Glutamatergic neuron (in vitro differentiated cells): ENCODE measurements around the gene ALX4. TPM values are rescaled to one million over a fixed set of nuclear protein-coding genes. Genes with fewer than 3 reads are reported as not detected.

Experiments used
- DNase-seq: peaks from one replicate; pipeline ENCODE4 v3.0.0; 2022
- H3K27ac Mint-ChIP-seq: one replicate; pipeline ENCODE4 v1.8.0; 2020; ENCODE audit warnings: mild to moderate bottlenecking, mixed read lengths, inconsistent platforms; ENCODE audit not compliant: unreplicated experiment
- H3K27me3 Mint-ChIP-seq: one replicate; pipeline ENCODE4 v1.8.0; 2020; ENCODE audit warnings: mild to moderate bottlenecking, moderate library complexity, mixed read lengths, inconsistent platforms; ENCODE audit not compliant: unreplicated experiment
- H3K36me3 Mint-ChIP-seq: one replicate; pipeline ENCODE4 v1.8.0; 2020; ENCODE audit warnings: mild to moderate bottlenecking, mixed read lengths, inconsistent platforms; ENCODE audit not compliant: unreplicated experiment
- H3K4me1 Mint-ChIP-seq: one replicate; pipeline ENCODE4 v1.8.0; 2020; ENCODE audit warnings: mild to moderate bottlenecking, low read depth, mixed read lengths, inconsistent platforms; ENCODE audit not compliant: unreplicated experiment
- H3K4me3 Mint-ChIP-seq: one replicate; pipeline ENCODE4 v1.8.0; 2020; ENCODE audit warnings: mild to moderate bottlenecking, mixed read lengths, inconsistent platforms; ENCODE audit not compliant: unreplicated experiment
- H3K9me3 Mint-ChIP-seq: one replicate; pipeline ENCODE4 v1.8.0; 2020; ENCODE audit warnings: mild to moderate bottlenecking, moderate library complexity, mixed read lengths, inconsistent platforms; ENCODE audit not compliant: unreplicated experiment
- total RNA-seq: library from RNA; stranded (reverse); fragmentation: NEBNext Ultra II Directional; extraction: Animal tissue kit (Norgen Biotek cat#: 25700); gene quantifications from one replicate; pipeline ENCODE4 v1.2.1, GENCODE V29; 2021; ENCODE audit not compliant: unreplicated experiment
- TF ChIP-seq, protein P1 (sequence below): fragments of 200-600 bp; sonication (generic); IDR thresholded peaks from one replicate; pipeline ENCODE4 v1.5.0; 2021; ENCODE audit not compliant: partially characterized antibody, unreplicated experiment

The ALX4 gene
- total RNA-seq, 1 donor from 2014 or later = not detected

DNA sequence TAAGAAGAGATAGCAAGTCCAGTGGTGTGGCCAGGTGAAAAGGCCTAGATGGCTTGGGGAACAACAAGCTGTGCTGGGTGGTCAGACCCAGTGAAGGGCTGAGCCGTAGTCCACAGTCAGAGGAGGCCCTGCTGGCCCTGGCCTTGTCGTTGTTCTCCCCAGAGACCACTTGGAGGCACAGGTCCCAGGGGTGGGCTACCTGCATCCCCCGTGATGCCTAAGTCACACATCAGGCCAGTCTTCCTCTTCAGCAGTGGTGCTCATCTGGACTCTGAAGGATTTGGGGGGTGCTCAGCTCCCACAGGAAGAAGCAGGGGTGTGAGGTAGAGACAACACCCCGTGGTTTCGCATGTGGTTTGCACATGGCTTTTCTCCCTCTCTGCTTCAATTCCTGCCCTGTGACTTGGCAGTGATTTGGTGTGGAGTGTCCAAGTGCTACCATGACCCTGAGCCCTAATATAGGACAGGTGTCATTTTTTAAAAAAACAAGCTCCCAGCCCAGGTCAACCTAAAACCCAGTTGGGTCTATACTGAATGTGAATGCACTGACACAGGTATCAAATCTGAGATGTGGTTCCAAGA, 51.0 kb downstream of the ALX4 start:
- Mint-ChIP-seq H3K27ac (no peak overlapping the region), H3K36me3 (no peaks in the 10 kb centered on the region)

DNA sequence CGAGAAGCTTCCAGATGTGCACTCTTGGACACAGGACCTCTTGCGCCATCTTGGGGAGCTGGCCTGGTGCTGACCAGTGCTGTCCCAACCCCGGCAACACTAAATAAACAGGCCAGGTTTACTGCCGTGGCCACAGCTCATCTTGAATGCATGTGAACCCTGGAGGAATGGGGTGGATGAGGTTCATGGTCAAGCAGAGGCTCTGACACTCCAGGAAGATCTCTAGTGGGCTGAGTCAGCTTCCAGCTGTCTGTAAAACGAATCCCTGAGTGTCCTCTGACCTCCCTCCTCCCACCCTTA, 51.8 kb downstream of the ALX4 start:
- no peak for DNase-seq
- Mint-ChIP-seq H3K4me1 (no peaks in the 10 kb centered on the region), H3K27ac (no peak overlapping the region), H3K9me3 (peaks cover under 1% of the 10 kb centered on the region), H3K27me3 (no peaks in the 10 kb centered on the region), H3K36me3 (peaks cover 5% of the 10 kb centered on the region), H3K4me3 (no peak overlapping the region)
- TF ChIP-seq, protein P1, sequence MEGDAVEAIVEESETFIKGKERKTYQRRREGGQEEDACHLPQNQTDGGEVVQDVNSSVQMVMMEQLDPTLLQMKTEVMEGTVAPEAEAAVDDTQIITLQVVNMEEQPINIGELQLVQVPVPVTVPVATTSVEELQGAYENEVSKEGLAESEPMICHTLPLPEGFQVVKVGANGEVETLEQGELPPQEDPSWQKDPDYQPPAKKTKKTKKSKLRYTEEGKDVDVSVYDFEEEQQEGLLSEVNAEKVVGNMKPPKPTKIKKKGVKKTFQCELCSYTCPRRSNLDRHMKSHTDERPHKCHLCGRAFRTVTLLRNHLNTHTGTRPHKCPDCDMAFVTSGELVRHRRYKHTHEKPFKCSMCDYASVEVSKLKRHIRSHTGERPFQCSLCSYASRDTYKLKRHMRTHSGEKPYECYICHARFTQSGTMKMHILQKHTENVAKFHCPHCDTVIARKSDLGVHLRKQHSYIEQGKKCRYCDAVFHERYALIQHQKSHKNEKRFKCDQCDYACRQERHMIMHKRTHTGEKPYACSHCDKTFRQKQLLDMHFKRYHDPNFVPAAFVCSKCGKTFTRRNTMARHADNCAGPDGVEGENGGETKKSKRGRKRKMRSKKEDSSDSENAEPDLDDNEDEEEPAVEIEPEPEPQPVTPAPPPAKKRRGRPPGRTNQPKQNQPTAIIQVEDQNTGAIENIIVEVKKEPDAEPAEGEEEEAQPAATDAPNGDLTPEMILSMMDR = no peak

More for the DNA sequence above, 51.0 kb downstream of the ALX4 start:
- no peaks in the 10 kb centered on the region for H3K4me1 Mint-ChIP-seq
- H3K27me3 Mint-ChIP-seq = no peaks in the 10 kb centered on the region
- no peak for DNase-seq
- TF ChIP-seq, protein P1 = no peak
- H3K9me3 Mint-ChIP-seq = no peaks in the 10 kb centered on the region
- no peak overlapping the region for H3K4me3 Mint-ChIP-seq

DNA sequence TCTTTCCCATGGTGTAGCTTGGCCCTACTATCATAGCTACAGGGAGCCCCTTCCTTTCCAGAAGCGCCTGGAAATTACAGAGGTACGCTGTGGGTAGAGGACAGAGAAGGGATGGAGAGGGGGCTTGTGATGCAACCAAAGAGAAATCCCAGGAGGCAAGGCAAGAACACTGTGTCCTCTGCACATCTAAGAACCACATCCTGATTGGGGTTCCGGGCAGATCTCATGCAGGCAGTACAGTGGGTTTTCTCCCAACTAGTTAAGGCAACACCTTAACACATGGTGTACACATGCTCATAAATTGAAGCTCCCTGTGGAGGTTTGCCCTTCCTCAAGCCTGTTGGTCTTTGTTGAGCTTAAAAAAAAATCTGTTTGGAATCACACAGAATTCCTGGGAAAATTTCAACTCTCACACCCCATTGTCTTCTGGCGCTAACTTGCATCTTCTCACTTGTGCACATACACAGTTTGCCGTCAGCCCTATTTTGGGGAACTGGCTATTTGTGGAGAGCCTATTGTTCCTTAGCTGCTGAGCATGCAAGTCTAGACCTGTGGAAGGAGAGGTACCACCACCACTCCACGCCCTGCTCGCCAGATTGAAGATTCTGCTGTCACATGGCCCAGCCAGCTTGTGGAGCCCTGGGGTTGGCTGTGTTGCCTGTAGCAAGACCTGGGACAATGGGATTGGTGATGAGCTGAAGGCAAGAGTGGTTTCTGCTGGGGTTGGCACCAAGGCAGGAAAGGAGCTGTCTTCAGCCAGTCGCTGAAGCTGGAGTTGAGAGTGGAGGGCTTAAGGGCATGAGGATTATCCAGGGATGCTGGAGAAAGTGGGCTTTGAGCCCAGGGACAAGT, 52.4 kb downstream of the ALX4 start:
- no peaks in the 10 kb centered on the region for H3K27me3 Mint-ChIP-seq
- no peak overlapping the region for H3K4me3 Mint-ChIP-seq
- DNase-seq = no peak
- no peaks in the 10 kb centered on the region for H3K4me1 Mint-ChIP-seq
- H3K27ac Mint-ChIP-seq = no peak overlapping the region
- TF ChIP-seq, protein P1 = no peak
- H3K9me3 Mint-ChIP-seq = peaks cover 3% of the 10 kb centered on the region
- H3K36me3 Mint-ChIP-seq = peaks cover 11% of the 10 kb centered on the region

DNA sequence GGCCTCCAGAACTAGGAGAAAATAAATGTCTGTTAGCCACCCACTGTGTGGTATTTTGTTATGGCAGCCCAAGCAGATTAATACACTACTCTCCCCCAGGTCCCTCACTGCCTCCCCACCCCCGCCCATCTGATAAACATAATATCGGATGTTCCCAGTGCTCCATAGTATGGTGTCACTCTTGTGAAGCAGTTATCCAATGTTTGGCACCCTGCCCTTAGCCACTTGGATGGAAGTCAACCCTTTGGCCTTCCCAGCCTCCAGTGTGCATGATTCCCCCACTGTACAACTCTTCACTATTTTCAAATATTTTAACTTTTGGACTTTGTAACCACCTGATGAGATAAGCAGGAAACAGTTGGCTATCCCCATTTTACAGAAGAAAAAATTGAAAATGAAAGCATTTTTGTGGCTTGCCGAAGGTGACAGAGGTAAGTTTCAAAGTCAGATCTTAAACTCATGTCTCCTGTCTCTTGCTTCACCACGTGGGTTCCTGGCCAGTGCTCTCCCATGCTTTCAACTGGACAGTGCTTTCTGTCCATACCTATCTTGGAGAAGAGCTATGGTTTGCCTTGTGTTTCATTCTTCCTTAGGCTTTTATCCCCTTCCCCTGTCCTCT, 53.2 kb downstream of the ALX4 start:
- Mint-ChIP-seq H3K27ac (no peak overlapping the region), H3K27me3 (peaks cover 2% of the 10 kb centered on the region), H3K36me3 (peaks cover 18% of the 10 kb centered on the region), H3K4me1 (no peaks in the 10 kb centered on the region), H3K9me3 (peaks cover 9% of the 10 kb centered on the region), H3K4me3 (no peak overlapping the region)
- TF ChIP-seq, protein P1 = no peak
- DNase-seq = no peak
